ENCODE results near the gene SIRPB2. TPM values are rescaled to one million over a fixed set of nuclear protein-coding genes. Genes with fewer than 3 reads are reported as not detected.
A peak's percentile ranks its signal among the peaks of the same experiment; 100 is the strongest.

SIRPB2 gene
- total and polyA plus RNA-seq, 10 of the 15 experiments (the other 5 are each of a cell fraction or from before 2014, with no cell fraction given) = not detected

- POLR2A ChIA-PET = no interaction called here
- DNase-seq (ENCODE audit: low read depth, low spot score) (no peak), FAIRE-seq (no peak), ATAC-seq (peak; percentile 61)
- H3K9ac ChIP-seq (ENCODE audit: control insufficient read depth, insufficient read depth, low read length) = no peak overlapping the region
- SMC1A ChIA-PET (ENCODE audit: uncharacterized antibody, unreplicated experiment) = interaction anchor here (3.7 kb wide), 1 partner anchor 31 kb away, joined by 21 read pairs; no protein-coding TSS in a partner anchor
- H3K36me3 ChIP-seq (ENCODE audit: control insufficient read depth in 2 of 2, insufficient read depth in 2 of 2, low read length in 1 of 2) = no peaks in the 10 kb centered on the region
- WGBS (ENCODE audit: insufficient coverage, insufficient replicate concordance, low lambda C conversion rate, missing lambda C conversion rate) = 40% methylated on average over 9 of the region's 9 CpGs
- no peaks in the 10 kb centered on the region for H3K79me2 ChIP-seq (ENCODE audit: control insufficient read depth, insufficient read depth, low read length)
- no peaks in the 10 kb centered on the region; a peak in 2 of 4 replicates for H3K27me3 ChIP-seq (replicated peaks in 1 of 2; ENCODE audit: control insufficient read depth in 2 of 2, insufficient read depth in 2 of 2, low read length in 1 of 2)
- no peak overlapping the region for H3K27ac ChIP-seq (ENCODE audit: control insufficient read depth, insufficient read depth)
- H3K4me2 ChIP-seq (ENCODE audit: control insufficient read depth, insufficient read depth) = no peak overlapping the region
- H3K9me3 ChIP-seq (replicated peaks; ENCODE audit: control insufficient read depth, insufficient read depth, low read length) = no peaks in the 10 kb centered on the region
- BruUV-seq (replicated peaks) = no TSS peak
- intact Hi-C loops (cut with micrococcal nuclease; ENCODE audit: unreplicated experiment) (no loop called here), in situ Hi-C loops (cut with MboI) (no loop called here)
- TF ChIP-seq CEBPB (IDR thresholded peaks at IDR 0.05; ENCODE audit: borderline replicate concordance in 1 of 2, low read depth in 2 of 2, low read length in 2 of 2) (no peak), SPI1 (IDR thresholded peaks at IDR 0.05; ENCODE audit: borderline replicate concordance, insufficient read depth, low read depth, low read length) (peak; percentile 76; the same call in 1 of the 2 replicates)
- H3K4me1 ChIP-seq (ENCODE audit: control insufficient read depth, insufficient read depth, low read length) = peaks cover 3% of the 10 kb centered on the region; the same call in 1 of the 2 replicates
- CTCF ChIA-PET = interaction anchor here (0.8 to 4.1 kb wide), 5 partner anchors 14 to 304 kb away, joined by 3 to 29 read pairs (median 4); no protein-coding TSS in a partner anchor
- RAD21 ChIA-PET (ENCODE audit: unreplicated experiment) = interaction anchor here (2.8 kb wide), 1 partner anchor 31 kb away, joined by 23 read pairs; no protein-coding TSS in a partner anchor
- no peaks in the 10 kb centered on the region for H4K20me1 ChIP-seq (ENCODE audit: control insufficient read depth, insufficient read depth)
- H2AFZ ChIP-seq (ENCODE audit: control insufficient read depth, low read depth, low read length) = peak overlapping the region; percentile 5; the same call in 1 of the 2 replicates
- no peak overlapping the region for H3K4me3 ChIP-seq
These were observed 18.5 kb downstream of the SIRPB2 start for GRCh38 chr20:1472556-1473245.

GRCh38 chr20:1471242-1471641 is 20.0 kb downstream of the SIRPB2 start:
- whole genome bisulfite sequencing (ENCODE audit: insufficient coverage, insufficient replicate concordance, low lambda C conversion rate, missing lambda C conversion rate) = 74% methylated on average over 2 of the region's 2 CpGs
- H3K27me3 ChIP-seq (replicated peaks in 1 of 2; ENCODE audit: control insufficient read depth in 2 of 2, insufficient read depth in 2 of 2, low read length in 1 of 2) = no peaks in the 10 kb centered on the region; a peak in 2 of 4 replicates
- no peak overlapping the region for H3K4me2 ChIP-seq (ENCODE audit: control insufficient read depth, insufficient read depth)
- no peak for ATAC-seq
- in situ Hi-C loops (cut with MboI) (no loop called here), intact Hi-C loops (cut with micrococcal nuclease; ENCODE audit: unreplicated experiment) (no loop called here)
- no peaks in the 10 kb centered on the region for H3K36me3 ChIP-seq (ENCODE audit: control insufficient read depth in 2 of 2, insufficient read depth in 2 of 2, low read length in 1 of 2)
- H3K27ac ChIP-seq (ENCODE audit: control insufficient read depth, insufficient read depth) = no peak overlapping the region
- no TSS peak for BruUV-seq (replicated peaks)
- no peak overlapping the region for H2AFZ ChIP-seq (ENCODE audit: control insufficient read depth, low read depth, low read length)
- no peak overlapping the region for H3K4me3 ChIP-seq
- POLR2A ChIA-PET = no interaction called here
- peaks cover 3% of the 10 kb centered on the region; the same call in 1 of the 2 replicates for H3K4me1 ChIP-seq (ENCODE audit: control insufficient read depth, insufficient read depth, low read length)
- SMC1A ChIA-PET (ENCODE audit: uncharacterized antibody, unreplicated experiment) = interaction anchor here (4.4 kb wide), 1 partner anchor 33 kb away, joined by 24 read pairs; no protein-coding TSS in a partner anchor
- no peak for DNase-seq (ENCODE audit: low read depth, low spot score)
- no peaks in the 10 kb centered on the region for H3K9me3 ChIP-seq (replicated peaks; ENCODE audit: control insufficient read depth, insufficient read depth, low read length)
- H3K79me2 ChIP-seq (ENCODE audit: control insufficient read depth, insufficient read depth, low read length) = peaks cover 3% of the 10 kb centered on the region
- FAIRE-seq = no peak
- no peak overlapping the region for H3K9ac ChIP-seq (ENCODE audit: control insufficient read depth, insufficient read depth, low read length)
- no peak for TF ChIP-seq RAD21 (IDR thresholded peaks at IDR 0.05; ENCODE audit: insufficient read depth, low read depth, low read length)
- TF ChIP-seq NR2F1 (conservative IDR thresholded peaks at IDR 0.05) = no peak
- no peak for TF ChIP-seq RBBP5 (conservative IDR thresholded peaks at IDR 0.05)
- no peak for TF ChIP-seq E2F4 (IDR thresholded peaks at IDR 0.05; ENCODE audit: low read depth, low read length)
- TF ChIP-seq SMAD5 (IDR thresholded peaks at IDR 0.05; ENCODE audit: low read depth) = no peak
- TF ChIP-seq KLF5 (IDR thresholded peaks at IDR 0.05; ENCODE audit: partially characterized antibody) = no peak
- no peak for TF ChIP-seq NR2C1 (IDR thresholded peaks at IDR 0.05)
- no peak for TF ChIP-seq PAX8 (IDR thresholded peaks at IDR 0.05)
- no peak for TF ChIP-seq NFXL1 (IDR thresholded peaks at IDR 0.05; ENCODE audit: borderline replicate concordance)
- no peak for TF ChIP-seq IRF5 (IDR thresholded peaks at IDR 0.05; ENCODE audit: borderline replicate concordance)
- no peak for TF ChIP-seq HDAC2 (IDR thresholded peaks at IDR 0.05)
- TF ChIP-seq TARDBP (IDR thresholded peaks at IDR 0.05; ENCODE audit: borderline replicate concordance) = no peak
- H4K20me1 ChIP-seq (ENCODE audit: control insufficient read depth, insufficient read depth) = no peaks in the 10 kb centered on the region
- RAD21 ChIA-PET (ENCODE audit: unreplicated experiment) = no interaction called here
- CTCF ChIA-PET = interaction anchor here (4.1 kb wide), 1 partner anchor 32 kb away, joined by 29 read pairs; no protein-coding TSS in a partner anchor

Measured in GM12878 (cell line).